ENCODE data around the gene LPCAT1.
"Not testable (repeated sequence)": the region's sequence is repeated elsewhere in the genome, so short reads cannot be mapped to it uniquely, and the experiment has no call there.

Gene LPCAT1

DNA sequence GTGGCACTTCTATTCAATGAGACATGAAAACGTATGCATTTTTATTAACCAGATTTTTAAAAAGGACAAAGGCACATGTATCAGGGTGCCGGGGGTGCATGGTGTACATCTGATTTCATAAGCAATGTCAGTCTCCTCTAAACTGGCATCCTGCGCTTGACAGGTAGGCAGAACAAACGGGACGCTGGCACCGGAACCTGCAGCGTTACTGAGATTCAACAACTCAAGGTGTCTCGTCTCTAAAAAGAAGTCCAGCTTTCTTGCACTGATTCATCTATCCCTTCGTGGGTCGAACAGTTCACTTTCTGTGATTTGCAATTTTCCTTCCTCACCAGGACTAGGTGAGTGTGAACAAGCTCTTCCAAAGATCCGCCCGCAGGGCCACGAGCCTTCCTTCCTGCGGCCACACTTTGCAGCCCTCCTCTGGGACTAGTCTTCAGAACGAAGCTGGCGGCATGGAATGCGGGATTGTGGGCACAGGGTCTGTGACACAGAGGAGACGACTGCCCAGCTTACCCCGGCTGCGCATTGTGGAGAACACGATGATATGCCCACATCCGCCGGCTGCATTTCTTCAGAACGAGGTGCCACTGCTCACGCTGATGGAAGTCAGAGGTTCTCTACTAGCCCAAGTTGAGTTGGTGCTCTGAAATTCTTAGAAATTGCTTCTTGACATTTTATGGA is 85.7 kb downstream of the LPCAT1 start:
- no peak for DNase-seq

DNA sequence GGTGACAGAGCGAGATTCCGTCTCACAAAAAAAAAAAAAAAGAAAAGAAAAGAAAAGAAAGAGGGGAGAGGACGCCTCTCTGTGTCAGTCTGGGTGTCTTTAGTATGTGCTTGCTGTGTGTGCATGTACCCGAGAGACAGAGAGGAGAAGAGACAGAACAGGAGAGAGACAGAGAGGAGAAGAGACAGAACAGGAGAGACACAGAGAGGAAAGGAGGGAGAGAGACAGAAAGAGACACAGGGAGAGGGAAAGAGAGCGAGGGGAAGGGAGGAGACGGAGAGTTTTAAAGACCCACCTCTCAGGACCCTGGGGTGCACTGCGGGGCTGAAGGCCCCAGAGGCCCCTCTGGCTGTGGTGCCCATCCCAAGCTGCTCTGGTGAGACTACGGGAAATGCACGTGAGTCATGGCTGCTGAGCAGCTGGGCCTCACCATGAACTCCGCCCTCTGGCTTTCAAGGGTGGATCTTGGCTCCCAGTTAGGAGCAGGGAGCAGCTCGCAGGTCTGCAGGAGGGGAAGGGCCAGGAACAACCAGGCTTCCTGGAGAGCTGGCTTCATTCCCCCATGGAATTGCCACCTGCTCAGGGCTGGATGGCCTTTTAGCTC is 86.4 kb downstream of the LPCAT1 start:
- DNase-seq = no peak

DNA sequence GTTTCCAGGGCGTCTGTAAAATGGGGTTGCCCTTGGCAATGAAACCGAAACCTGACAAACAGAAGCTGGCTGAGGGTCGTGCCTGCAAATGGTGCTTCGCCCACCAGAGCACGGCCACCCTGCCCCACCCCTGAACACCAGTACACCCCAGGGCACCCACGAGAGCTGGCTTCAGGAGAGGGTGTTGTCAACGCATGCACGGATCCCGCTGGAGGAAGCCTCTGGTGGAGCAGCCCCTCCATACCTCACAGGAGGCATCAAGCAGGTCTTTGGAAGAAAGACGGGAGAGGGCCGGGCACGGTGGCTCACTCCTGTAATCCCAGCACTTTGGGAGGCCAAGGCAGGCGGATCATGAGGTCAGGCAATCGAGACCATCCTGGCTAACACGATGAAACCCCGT is 87.1 kb downstream of the LPCAT1 start:
- DNase-seq = no peak

DNA sequence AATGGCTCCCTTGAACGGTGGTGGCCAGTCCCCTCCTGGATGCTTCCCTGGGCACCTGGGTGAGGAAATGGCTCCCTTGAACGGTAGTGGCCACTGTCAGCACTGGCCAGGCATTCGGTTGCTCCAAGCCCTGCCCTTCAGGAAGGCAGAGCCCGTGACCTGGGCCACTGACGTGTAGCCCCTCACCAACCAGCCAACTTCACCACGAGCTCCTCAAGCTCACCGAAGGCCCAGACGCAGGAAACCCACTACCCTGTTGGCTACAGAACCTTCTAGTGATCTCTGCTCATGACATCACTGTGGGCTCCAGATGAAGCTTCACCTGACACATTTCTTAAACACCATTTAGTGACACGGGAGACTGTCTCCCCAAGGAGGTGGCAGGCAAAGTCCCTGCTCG is 87.7 kb downstream of the LPCAT1 start:
- no peak for DNase-seq

DNA sequence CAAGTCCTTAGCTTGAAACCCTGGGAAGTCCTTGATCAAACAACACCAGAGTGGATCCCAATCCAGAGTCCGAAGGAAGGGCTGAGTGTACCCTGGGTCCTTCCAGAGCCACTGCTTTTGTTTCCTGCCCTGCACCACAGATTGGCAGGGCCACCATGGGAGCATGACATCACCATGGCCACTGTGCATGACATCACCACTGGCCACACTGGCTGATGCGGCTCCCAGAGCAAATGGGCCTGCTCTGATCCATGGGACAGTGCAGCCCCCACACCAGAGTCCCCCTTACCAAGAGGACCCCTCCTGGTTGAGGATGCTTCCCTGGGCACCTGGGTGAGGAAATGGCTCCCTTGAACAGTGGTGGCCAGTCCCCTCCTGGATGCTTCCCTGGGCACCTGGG is 88.4 kb downstream of the LPCAT1 start:
- DNase-seq = no peak

DNA sequence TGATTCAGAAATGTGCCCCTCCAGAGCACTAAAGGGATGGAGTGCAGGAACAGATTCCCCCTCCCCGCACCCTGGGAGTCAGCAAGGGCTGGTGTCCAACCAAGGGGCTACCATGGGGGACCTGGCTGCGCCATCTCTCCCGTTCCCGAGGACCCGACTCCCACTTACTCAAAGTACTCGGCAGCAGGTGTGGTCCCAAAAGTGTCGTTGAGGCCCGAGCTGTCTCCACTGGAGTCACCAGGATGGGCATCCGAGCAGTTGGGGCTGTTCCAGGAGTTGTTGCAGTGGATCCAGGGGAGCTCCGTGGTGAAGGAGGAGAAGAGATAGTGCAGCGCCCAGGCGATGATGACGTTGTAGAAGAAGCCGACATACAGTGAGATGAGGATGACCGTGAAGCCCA is 91.5 kb downstream of the LPCAT1 start:
- no peak for DNase-seq

DNA sequence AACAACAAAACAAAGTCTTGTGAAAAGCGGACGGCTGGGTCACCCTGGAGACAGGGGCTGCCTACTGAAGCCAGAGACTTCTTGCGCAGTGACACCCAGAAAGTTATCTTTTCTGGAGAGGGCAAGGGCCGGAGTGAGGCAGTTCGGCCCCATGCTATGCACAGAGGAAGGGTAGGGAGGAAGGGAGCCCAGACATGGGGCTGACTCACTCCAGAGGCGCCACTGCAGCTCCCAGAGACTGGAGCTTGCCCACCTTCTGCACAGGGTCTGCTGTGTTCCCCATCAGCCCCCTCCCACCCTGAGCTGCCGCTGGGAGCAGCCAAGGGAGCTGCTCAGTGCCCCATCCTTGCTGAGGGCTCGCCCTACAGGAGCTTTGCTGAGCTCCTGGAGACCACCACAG is 91.9 kb downstream of the LPCAT1 start:
- no peak for DNase-seq

DNA sequence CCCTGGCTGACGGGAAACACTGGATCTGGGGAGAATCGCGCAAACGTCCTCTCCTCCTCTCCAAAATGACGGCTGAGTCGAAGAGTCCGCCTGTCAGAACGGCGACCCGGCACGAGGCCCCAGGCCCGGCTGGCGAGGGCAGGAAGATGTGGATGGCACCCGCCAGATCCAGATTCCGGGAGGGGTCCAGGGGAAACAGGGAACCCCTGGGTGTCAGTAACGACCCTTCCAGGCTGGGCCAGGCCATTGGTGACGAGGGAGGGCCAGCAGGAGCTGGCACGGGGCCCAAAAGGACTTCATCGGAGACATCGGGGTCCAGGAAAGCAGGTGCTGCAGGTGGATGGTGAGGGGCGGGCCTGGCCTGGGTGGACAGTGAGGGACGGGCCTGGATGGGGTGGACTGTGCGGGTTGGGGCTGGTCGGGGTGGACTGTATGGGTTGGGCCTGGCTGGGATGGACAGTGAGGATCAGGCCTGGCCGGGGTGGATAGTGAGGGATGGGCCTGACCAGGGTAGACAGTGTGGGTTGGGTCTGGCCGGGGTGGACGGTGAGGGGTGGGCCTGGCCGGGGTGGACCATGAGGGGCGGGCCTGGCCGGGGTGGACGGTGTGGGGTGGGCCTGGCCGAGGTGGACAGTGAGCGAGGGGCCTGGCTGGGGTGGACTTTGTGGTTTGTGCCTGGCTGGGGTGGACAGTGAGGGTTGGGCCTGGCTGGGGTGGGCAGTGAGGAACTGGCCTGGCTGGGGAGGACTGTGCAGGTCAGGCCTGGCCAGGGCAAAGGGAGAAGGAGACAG is 92.5 kb downstream of the LPCAT1 start:
- DNase-seq = no peak

DNA sequence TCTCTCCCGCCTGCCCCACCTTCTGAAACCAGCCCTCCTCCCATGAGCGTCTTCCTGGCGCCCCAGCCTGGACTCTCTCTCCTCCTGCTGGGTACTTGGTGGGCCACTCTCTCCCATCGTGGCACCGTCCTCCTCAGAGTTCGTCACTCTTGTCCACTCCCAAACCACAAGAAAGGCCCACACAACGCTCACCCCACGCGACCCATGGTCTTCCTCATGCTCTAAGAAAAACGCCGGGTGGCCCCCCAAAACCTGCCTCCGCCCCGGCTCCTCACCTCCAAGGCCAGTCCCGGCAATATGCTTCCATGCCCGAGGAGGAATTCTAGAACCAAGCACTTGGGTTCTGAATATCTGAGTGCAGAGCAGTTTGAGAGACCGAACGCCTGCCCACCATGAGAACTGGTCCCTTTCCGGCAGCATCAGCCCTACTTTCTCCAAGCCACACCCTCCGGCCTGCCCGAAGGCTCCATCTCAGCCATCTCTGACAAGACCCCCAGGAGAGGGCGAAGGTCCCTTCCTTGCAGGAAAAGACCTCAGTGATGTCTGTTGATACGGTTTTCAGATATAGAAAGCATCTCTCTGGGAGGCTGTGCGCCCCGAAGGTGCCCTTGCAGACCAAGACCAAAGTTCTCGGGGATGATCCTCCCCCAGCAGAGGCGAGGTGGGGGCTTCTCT is 93.5 kb downstream of the LPCAT1 start:
- DNase-seq = no peak

DNA sequence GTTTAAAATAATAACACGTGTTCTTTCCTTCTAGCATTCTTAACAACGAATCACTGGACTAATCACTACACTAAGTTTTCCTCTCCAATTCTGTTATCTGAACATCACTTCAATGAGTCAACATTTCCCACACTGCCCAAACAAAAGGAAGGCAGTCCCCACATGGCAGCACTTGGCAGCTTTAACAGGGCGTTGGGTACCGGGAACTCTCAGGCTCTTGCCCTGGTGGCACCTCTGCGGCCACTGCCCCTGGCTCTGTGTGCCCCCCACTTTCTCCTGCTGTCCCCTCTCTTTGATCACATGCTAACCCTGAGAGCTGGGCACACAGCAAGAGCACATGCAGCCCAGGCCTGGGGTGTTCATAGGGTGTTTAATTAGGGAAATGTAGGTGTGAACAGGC is 94.3 kb downstream of the LPCAT1 start:
- no peak for DNase-seq

DNA sequence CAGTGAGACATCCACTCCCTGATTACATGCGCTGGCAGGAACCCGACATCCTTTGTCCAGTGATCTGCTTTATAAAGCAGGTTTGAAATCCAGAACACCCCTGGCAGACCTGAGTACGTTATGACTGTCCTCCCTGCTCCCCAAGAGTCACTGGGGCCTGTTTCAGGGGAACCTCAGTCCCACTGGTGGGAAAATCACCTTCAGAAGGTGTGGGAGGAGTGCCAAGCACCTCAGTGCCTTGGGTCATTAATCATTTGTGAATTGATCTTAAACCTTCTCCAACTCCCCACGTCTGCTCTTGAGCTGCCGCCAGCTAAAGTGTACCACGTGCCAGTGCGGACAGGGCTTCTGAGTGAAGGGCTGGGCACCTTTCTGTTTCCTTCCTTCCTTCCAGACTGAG is 94.7 kb downstream of the LPCAT1 start:
- no peak for DNase-seq

DNA sequence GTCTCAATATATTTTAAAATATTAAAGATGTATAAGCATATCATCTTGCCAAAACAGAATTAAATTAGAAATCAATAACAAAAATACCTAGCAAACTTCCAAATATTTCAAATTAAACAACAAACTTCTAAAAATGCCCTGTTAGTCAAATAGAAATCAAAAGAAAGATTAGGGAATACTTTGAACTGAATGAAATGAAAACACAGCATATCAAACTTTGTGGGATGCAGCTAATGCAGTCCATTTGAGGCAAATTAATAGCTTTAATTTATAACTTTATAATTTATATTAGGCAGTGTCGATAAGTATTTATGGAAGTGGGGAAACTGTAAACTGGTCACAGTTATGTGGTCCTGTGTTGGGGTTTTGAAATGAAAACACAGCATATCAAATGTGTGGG is 95.7 kb downstream of the LPCAT1 start:
- no peak for DNase-seq

DNA sequence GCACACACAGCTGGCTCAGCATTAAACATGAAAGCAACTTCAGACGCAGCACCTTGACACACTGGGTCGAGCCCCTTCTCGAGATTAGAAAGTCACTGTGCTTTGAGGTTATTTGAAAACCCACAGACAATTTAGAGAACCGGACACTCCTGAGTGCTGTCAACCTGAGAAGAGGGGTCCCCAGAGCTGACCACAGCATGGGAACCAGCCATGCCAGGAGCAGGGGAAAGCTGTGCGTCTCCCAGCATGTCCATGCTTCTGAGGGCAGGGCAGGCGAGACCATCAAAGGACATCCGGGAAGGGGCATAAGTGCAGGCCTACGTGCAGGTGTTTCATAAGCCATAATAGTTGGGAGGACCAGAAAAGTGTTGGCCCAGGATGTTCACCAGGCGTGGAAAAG is 99.0 kb downstream of the LPCAT1 start:
- DNase-seq = no peak

DNA sequence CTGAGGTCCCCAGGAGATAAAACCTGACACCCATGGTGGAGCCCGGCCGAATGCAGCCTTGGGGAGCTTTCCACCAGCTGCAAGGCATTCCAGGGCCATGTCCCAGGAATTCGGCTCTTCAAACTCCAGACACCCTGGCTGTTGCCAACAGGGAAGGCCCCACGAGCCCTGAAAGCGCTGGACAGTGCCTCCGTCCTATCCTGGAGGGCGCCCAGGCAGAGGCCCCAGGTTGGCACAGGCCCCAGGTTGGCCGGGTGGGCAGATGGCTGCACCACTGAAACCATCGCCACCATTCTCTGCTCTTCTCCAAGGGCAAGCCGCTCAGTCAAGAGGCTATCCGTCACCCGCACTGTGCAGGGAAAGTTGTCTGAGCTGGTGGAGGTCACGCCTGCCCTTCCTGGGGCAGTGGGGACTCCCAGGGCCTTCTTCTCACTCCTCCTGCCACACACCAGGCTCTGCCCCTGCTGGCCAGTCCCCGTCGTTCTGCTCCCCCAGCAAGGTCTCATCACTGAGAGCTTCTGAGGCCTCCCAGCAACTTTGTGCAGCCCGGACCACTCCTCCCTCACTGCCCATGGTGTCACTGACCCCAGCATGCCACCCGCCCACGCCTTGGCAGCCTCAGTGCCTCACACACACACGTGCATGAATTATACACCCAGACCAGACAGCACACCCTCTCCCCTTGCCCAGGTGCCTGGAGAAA is 99.7 kb downstream of the LPCAT1 start:
- DNase-seq = no peak

DNA sequence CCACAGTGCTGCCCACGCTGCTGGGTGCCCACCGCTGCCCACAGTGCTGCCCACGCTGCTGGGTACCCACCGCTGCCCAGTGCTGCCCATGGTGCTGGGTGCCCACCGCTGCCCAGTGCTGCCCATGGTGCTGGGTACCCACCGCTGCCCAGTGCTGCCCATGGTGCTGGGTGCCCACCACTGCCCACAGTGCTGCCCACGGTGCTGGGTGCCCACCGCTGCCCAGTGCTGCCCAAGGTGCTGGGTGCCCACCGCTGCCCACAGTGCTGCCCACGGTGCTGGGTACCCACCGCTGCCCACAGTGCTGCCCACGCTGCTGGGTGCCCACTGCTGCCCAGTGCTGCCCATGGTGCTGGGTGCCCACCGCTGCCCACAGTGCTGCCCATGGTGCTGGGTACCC is 101.2 kb downstream of the LPCAT1 start:
- not testable (repeated sequence) for DNase-seq

DNA sequence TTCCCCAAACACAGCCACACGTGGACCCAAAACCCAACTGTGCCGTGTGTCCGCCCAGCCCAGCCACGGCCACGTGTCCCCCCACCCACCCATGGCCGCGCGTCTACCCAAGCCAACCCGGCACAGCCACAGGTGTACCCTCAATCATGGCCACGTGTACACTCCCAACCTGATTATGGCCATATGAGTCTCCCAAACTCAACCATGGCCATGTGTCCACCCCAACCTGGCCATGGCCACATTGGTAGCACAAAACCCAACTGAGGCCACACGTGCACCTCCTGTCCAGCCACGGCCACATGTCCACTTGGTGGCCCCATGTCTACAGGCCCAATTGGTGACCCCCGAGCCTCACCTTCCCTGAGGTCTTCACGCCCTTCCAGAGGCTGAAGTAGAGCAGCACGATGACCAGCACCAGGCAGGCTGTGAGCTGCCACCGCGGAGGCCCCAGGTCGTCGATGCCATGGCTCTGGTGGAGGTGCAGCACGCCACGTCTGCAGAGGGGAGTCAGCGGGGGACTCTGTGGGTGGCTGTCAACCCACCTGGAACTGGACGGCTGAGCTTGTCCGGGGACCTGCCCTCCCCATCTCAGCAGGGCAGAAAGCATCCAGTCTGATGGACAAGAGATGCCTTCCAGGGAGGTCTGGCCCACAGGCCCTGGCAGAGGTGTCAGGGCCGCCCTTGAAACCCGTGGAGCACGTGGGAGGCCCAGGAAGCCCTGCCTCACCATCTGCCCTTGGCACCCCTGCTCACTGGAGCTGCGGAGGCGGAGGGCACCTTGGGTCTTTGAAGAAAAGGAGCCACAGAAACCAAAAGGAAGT is 102.0 kb downstream of the LPCAT1 start:
- no peak for DNase-seq

DNA sequence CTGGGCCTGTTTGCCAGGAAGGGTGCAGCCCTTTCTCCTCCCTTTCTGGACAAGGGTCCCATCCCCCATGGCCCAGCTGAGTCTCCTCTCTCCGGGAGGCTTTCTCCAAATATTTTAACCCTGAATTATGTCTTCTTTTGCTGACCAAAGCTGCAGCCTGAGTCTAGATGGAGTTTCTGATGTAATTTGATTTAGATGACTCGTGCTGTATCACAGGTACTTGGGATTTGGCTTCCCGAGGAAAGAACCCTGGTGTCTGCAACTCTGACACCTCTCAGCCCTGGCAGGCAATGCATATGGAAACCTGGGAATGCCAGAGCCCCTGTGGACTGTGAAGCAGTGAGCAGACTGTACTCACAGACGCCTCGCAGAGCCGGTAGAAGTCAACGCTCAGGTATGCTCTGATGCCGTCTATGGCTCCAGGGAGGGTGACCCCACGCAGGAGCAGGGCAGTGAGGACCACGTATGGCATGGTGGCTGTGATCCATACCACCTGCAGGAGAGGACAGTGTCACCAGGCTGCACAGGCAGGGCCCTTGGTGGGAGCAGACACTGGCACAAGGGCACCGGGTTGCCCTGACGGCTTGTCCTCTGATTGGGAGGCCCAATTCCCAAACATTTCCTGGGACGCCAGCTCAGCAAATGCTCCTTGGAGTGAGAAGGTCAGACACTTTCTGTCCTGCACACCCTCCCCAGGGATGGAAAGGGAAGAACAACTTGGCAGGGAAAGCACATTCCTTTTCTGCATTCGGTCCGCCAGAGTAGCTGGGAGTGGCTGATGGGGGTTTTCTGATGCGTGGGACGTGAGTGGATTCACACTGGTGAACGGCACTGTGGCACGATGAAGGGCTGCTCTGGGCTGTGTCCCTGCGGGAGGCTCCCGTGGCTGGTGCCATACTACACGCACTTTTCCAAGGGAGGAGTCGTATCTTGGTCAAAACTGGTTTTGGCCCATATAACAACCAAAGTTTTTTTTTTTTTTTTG is 103.3 kb downstream of the LPCAT1 start:
- DNase-seq = no peak

DNA sequence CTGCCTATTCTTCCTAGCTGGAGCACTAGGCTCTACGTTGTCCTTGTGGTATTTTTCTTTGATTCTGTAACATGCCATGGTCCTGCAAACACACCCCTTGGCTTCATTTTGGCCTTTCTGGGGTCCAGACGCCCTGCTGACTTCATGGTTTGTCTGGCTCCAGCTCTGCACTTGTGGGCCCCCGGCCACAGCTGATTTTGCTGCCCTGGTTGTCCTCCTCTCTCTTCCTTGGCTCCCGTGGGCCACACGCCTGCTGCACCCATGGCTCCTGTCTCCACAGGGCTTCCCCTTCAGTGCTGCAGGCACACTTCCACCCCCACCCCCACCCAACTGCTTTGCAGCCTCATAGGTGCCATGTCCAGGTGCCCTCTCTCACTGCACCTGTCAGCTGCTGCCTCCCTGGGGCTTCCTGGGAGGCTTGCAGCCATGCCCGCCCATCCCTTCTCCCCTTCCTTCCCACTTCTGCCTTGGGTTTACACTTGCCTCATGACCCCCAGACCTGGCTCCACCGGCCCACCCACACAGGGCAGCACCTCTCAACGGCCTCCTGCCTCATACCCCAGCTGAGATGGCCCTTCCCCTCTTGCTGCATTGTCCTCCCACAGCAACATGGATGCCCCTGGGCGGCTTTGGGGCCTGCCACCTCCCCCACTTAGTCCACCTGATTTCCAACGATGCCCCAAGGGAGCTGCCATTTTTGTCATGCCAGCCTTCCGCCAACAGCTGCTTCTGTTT is 104.1 kb downstream of the LPCAT1 start:
- DNase-seq = no peak

DNA sequence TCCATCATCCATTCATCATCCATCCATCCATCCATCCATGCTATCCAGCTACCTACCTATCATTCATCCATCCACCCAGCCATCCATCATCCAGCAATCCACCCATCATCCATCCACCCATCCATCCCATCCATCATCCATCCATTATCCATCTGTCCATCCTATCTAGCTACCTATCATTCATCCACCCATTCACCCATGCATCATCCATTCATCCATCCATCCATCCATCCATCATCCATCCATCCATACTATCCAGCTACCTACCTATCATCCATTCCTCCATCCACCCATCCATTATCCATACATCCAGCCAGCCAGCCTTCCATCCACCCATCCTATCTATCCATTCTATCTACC is 104.9 kb downstream of the LPCAT1 start:
- no peak for DNase-seq

DNA sequence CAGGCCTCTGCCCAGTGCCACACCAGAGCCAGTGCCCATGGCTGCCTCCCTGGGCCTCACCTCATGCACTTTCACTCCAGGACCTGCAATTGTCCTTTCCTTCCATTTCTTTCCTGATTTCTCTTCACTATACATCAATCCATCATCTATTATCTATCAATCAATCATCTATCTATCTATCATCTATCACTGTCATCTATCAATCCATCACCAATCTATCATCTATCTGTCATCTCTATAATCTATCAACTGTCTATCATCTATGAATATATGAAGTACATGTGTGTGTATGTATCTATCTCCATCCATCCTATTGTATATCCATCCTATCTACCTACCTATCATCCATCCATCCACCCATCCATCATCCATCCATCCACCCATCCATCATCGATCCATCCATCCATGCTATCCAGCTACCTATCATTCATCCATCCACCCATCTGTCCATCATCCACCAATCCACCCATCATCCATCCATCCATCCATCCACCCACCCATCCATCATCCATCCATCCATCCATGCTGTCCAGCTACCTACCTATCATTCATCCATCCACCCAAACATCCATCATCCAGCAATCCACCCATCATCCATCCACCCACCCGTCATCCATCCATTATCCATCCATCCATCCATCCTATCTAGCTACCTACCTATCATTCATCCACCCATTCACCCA is 105.4 kb downstream of the LPCAT1 start:
- DNase-seq = no peak
